SIG-M5 treated with dmso at 0.1 percent for 504 hours (cell line): ENCODE data around the gene ZNF541.

Source experiments
- DNase-seq: peaks from one replicate; lab custom pipeline; 2025; ENCODE audit not compliant: unreplicated experiment; lab: John Stamatoyannopoulos, UW

Gene ZNF541

GRCh38 chr19:47573071-47574026 lies at the start of gene ZNF541:
TSS of gene ZNF541 (minus strand) at chr19:47573148. CDS start at chr19:47555856, 17,292 bp downstream.
- DNase-seq, result no peak

- no peak for DNase-seq
Observed at GRCh38 chr19:47619763-47620162, 46.8 kb upstream of the ZNF541 start.

- DNase-seq, result no peak
Observed at GRCh38 chr19:47618771-47619170, 45.8 kb upstream of the ZNF541 start.

GRCh38 chr19:47615714-47616113 lies 42.8 kb upstream of the ZNF541 start:
- no peak for DNase-seq

- DNase-seq, result no peak
Observed at GRCh38 chr19:47615230-47615629, 42.3 kb upstream of the ZNF541 start.

- DNase-seq, result no peak
Observed at GRCh38 chr19:47614559-47614958, 41.6 kb upstream of the ZNF541 start.

- no peak for DNase-seq
Observed at GRCh38 chr19:47614021-47614295, 41.0 kb upstream of the ZNF541 start.

GRCh38 chr19:47613165-47614020 lies 40.4 kb upstream of the ZNF541 start:
- DNase-seq, result no peak

- no peak for DNase-seq
Observed at GRCh38 chr19:47610902-47611301, 38.0 kb upstream of the ZNF541 start.

- peak; percentile 43 for DNase-seq
Observed at GRCh38 chr19:47609906-47610894, 37.3 kb upstream of the ZNF541 start.

- DNase-seq, result peak; percentile 76
Observed at GRCh38 chr19:47608969-47609905, 36.3 kb upstream of the ZNF541 start, which contains the start of gene BICRA. TSS of gene BICRA (plus strand) at chr19:47609134. CDS start at chr19:47673575, 64,441 bp downstream.

- peak; percentile 76 for DNase-seq
Observed at GRCh38 chr19:47608074-47608918, 35.3 kb upstream of the ZNF541 start.

GRCh38 chr19:47607564-47608073 lies 34.7 kb upstream of the ZNF541 start:
- DNase-seq, result no peak

GRCh38 chr19:47603706-47604565 lies 31.0 kb upstream of the ZNF541 start:
- DNase-seq, result no peak

GRCh38 chr19:47601180-47601904 lies 28.4 kb upstream of the ZNF541 start:
- peak; percentile 34 for DNase-seq

- DNase-seq, result peak; percentile 97
Observed at GRCh38 chr19:47600246-47601179, 27.6 kb upstream of the ZNF541 start.
